Tibial nerve (tissue), 4 donors: ENCODE data around the gene EFCAB11. TPM values are rescaled to one million over a fixed set of nuclear protein-coding genes. Genes with fewer than 3 reads are reported as not detected.

Experiments
- DNase-seq, 2 donors: peaks; one replicate each; pipeline ENCODE4 v3.0.0-alpha.2; 2019; ENCODE audit warnings: low spot score in 2 of 2
- H3K27ac ChIP-seq, 4 donors: fragments of 200-600 bp; sonication (generic) in 3 of 4; one replicate each; pipeline ENCODE4 v1.5.1; 2017 to 2019; ENCODE audit warnings: mild to moderate bottlenecking in 1 of 4
- H3K27me3 ChIP-seq, 2 donors: fragments of 200-600 bp; sonication (generic) in 1 of 2; one replicate each; pipeline versions ENCODE4 v1.5.1 to v1.6.0; 2017 to 2019
- H3K36me3 ChIP-seq, 3 donors: fragments of 200-600 bp; sonication (generic); one replicate each; pipeline ENCODE4 v1.5.1; 2018 to 2019
- H3K4me1 ChIP-seq, 4 donors: fragments of 200-600 bp; sonication (generic) in 3 of 4; one replicate each; pipeline ENCODE4 v1.5.1; 2017 to 2019
- H3K4me3 ChIP-seq, 4 donors: fragments of 200-600 bp; sonication (generic) in 3 of 4; one replicate each; pipeline ENCODE4 v1.5.1; 2017 to 2019; ENCODE audit warnings: mild to moderate bottlenecking in 1 of 4, moderate library complexity in 1 of 4
- H3K9me3 ChIP-seq, 4 donors: fragments of 200-600 bp; sonication (generic) in 3 of 4; one replicate each; pipeline ENCODE4 v1.5.1; 2017 to 2019
- EP300 ChIP-seq, 2 donors: sonication (generic); formaldehyde crosslinking; IDR thresholded peaks; one replicate each; pipeline ENCODE4 v1.6.1; 2017; ENCODE audit warnings: antibody characterized with exemption in 2 of 2, mild to moderate bottlenecking in 1 of 2
- POLR2A ChIP-seq, 2 donors: fragments of 450-650 bp; IDR thresholded peaks; one replicate each; pipeline ENCODE4 v1.6.1; 2017; ENCODE audit warnings: antibody characterized with exemption in 2 of 2, mild to moderate bottlenecking in 2 of 2, moderate library complexity in 2 of 2
- WGBS, 2 donors: methylation state at CpG; one replicate each; pipeline ENCODE4 v1.1.5; 2018; 5-methylcytosine and 5-hydroxymethylcytosine counted together
- total RNA-seq, 4 donors: library from RNA; depleted of rRNA; stranded (reverse); fragments of >200 nt; gene quantifications; one replicate each; pipeline ENCODE4 v1.1.0, GENCODE V29; 2016
- TF ChIP-seq, protein P1 (sequence below), 5 experiments: fragments of 200-600 bp in 3 of 5; fragments of 450-650 bp in 2 of 5; sonication (generic) in 3 of 5; IDR thresholded peaks; one replicate each; pipeline ENCODE4 v1.5.1; 2016 to 2019; ENCODE audit warnings: antibody characterized with exemption in 5 of 5, mild to moderate bottlenecking in 3 of 5, moderate library complexity in 2 of 5

EFCAB11 gene
- total RNA-seq, 4 donors from 2014 or later = 2.2 to 7.8 (median 4.4) TPM

DNA sequence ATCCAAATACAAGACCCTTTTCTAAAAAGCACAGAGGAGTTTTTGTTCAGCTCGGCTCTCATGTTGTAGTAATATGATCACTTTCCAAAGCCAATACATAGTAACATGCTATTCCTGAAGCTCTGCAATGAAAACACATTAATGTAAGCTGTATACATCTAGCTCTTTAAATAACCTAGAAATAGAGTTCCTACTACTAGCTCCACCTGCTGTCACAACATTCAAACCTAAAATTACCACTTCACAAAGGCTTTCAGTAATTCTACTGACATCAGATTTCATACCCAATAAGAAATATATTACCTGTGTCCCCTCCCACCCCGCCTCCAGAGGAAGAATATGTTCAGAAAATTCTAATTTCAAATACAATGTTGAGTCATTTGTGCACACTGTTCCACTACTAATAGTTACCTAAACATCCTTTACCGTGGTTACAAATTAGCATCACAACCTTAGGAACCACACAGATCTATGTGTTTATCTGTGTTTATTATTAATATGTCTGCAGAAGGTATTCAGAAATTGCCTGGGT lies 17.8 kb downstream of the EFCAB11 start:
- no peaks in the 10 kb centered on the region for H3K27me3 ChIP-seq
- TF ChIP-seq, protein P1, sequence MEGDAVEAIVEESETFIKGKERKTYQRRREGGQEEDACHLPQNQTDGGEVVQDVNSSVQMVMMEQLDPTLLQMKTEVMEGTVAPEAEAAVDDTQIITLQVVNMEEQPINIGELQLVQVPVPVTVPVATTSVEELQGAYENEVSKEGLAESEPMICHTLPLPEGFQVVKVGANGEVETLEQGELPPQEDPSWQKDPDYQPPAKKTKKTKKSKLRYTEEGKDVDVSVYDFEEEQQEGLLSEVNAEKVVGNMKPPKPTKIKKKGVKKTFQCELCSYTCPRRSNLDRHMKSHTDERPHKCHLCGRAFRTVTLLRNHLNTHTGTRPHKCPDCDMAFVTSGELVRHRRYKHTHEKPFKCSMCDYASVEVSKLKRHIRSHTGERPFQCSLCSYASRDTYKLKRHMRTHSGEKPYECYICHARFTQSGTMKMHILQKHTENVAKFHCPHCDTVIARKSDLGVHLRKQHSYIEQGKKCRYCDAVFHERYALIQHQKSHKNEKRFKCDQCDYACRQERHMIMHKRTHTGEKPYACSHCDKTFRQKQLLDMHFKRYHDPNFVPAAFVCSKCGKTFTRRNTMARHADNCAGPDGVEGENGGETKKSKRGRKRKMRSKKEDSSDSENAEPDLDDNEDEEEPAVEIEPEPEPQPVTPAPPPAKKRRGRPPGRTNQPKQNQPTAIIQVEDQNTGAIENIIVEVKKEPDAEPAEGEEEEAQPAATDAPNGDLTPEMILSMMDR (IDR thresholded peaks at IDR 0.05) = no peak
- TF ChIP-seq POLR2A (IDR thresholded peaks at IDR 0.05) (no peak), EP300 (IDR thresholded peaks at IDR 0.05) (no peak)
- H3K4me3 ChIP-seq = no peak overlapping the region
- H3K9me3 ChIP-seq = no peaks in the 10 kb centered on the region
- 32 to 38% methylated on average over 3 of the region's 3 CpGs for WGBS, 2 donors
- no peak for DNase-seq
- H3K36me3 ChIP-seq = peaks cover 0 to 5% (median 0%) of the 10 kb centered on the region in 3 donors
- no peaks in the 10 kb centered on the region for H3K4me1 ChIP-seq
- H3K27ac ChIP-seq = no peak overlapping the region

DNA sequence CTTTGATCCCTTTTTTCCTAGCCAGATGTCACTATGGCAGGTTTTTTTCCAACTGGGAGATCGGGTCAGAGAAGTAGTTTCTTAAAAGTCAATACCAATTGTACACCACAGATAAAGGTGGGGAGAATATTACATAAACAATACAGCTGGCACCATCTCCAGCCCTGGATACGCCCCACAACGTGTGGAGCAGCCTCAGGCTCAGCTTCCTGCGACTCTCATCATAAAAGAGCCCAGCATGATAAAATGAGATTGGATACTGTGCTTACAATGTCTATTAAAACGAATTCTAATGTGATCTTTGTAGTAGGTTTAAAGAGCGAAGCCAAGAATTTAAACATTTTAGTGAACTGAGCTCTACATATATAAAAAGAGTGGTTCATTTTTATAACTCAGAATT lies 21.5 kb downstream of the EFCAB11 start:
- no peak for TF ChIP-seq POLR2A (IDR thresholded peaks at IDR 0.05)
- TF ChIP-seq EP300 (IDR thresholded peaks at IDR 0.05) = no peak
- TF ChIP-seq, protein P1 (IDR thresholded peaks at IDR 0.05) = no peak
- Histone ChIP-seq H3K27me3 (no peaks in the 10 kb centered on the region), H3K9me3 (no peaks in the 10 kb centered on the region), H3K36me3 (peaks cover 0 to 14% (median 0%) of the 10 kb centered on the region in 3 donors), H3K4me1 (no peaks in the 10 kb centered on the region), H3K4me3 (no peak overlapping the region), H3K27ac (no peak overlapping the region)
- WGBS, 2 donors = 71 to 76% methylated on average over 6 of the region's 6 CpGs
- DNase-seq = no peak

DNA sequence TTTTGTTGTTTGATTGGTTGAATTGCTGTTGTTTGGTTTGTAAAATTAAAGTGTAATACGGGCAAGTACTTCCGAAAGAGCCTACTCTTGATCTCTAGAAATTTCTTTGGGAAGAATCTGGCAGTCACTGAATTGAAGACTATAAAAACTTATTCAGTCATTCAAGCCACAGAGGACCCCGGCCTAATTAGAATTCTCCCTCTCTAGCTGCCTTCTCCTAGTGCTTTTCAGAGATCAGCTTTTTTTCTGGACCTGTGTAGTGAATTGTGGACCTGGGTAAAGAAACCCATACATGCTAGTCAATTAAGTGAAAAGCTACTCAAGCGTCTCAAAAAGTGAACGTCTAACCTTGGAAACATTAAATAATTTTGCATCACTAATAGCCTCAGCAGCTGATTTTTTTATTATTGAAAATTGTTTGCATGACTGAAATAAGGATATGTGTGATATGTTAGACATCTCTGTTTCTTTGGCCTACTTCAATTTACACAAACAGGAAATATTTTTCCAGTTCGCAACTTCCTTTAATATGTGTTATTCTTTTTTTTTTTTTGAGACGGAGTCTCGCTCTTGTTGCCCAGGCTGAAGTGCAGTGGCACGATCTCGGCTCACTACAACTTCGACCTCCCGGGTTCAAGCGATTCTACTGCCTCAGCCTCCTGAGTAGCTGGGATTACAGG lies 27.2 kb downstream of the EFCAB11 start:
- TF ChIP-seq EP300 (IDR thresholded peaks at IDR 0.05) (no peak), POLR2A (IDR thresholded peaks at IDR 0.05) (no peak)
- TF ChIP-seq, protein P1 (IDR thresholded peaks at IDR 0.05) = no peak
- no peaks in the 10 kb centered on the region for H3K27me3 ChIP-seq
- DNase-seq = no peak
- no peaks in the 10 kb centered on the region for H3K9me3 ChIP-seq
- 80 to 89% methylated on average over 13 of the region's 13 CpGs for WGBS, 2 donors
- no peak overlapping the region for H3K27ac ChIP-seq
- no peak overlapping the region for H3K4me3 ChIP-seq
- peaks cover 0 to 14% (median 0%) of the 10 kb centered on the region in 3 donors for H3K36me3 ChIP-seq
- peaks cover 0 to 5% (median 0%) of the 10 kb centered on the region in 4 donors for H3K4me1 ChIP-seq

DNA sequence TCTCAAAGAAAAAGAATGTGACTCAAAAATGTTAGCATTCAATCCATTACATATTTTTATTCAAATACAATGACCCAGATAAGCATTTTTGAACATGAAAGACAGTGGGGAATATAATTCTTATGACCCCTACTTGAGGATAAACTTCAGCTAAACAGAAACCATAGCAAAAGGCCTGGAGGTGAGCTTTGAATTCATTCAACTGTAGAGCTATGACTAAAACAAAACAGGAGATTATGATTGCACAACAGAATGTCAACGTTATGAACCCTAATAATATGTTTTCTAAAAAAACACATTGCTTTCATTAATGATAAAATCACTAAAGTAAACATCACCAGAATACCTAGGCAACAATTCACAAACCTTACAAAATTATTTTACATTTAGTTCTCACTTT lies 27.8 kb downstream of the EFCAB11 start:
- 13 to 23% methylated on average over 1 of the region's 1 CpG for WGBS, 2 donors
- H3K4me1 ChIP-seq = peaks cover 0 to 5% (median 0%) of the 10 kb centered on the region in 4 donors
- no peak for DNase-seq
- TF ChIP-seq, protein P1 (IDR thresholded peaks at IDR 0.05) = no peak
- TF ChIP-seq EP300 (IDR thresholded peaks at IDR 0.05) (no peak), POLR2A (IDR thresholded peaks at IDR 0.05) (no peak)
- H3K27me3 ChIP-seq = no peaks in the 10 kb centered on the region
- H3K4me3 ChIP-seq = no peak overlapping the region
- H3K9me3 ChIP-seq = no peaks in the 10 kb centered on the region
- H3K36me3 ChIP-seq = peaks cover 0 to 9% (median 0%) of the 10 kb centered on the region in 3 donors
- no peak overlapping the region for H3K27ac ChIP-seq

DNA sequence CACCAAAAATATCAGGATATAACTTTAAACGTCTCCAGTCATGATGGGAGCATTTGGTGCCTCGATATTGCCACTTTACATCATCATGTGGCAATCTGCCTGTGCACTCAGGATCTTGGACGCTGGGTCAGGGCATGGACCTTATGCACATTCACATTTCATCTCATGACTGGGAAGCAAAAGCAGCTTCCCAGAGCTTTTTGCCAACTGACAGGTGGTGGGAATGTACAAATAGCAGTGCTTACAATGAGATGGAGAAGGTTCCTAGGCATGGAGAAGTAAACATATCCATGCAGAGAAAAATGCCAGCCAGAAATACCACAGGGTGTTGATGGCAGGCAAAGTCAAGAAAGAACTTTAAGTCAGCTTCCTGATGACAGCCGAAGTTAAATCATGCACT lies 30.3 kb downstream of the EFCAB11 start:
- 55 to 62% methylated on average over 4 of the region's 4 CpGs for WGBS, 2 donors
- Histone ChIP-seq H3K36me3 (no peaks in the 10 kb centered on the region), H3K27ac (peak overlapping the region in 2 of 4 donors; percentile 38 to 45), H3K9me3 (no peaks in the 10 kb centered on the region), H3K27me3 (no peaks in the 10 kb centered on the region), H3K4me3 (no peak overlapping the region), H3K4me1 (peaks cover 0 to 5% (median 0%) of the 10 kb centered on the region in 4 donors)
- TF ChIP-seq POLR2A (IDR thresholded peaks at IDR 0.05) (no peak), EP300 (IDR thresholded peaks at IDR 0.05) (no peak)
- TF ChIP-seq, protein P1 (IDR thresholded peaks at IDR 0.05) = no peak
- DNase-seq = no peak
